Pancreas (tissue), 10 donors: ENCODE results near the gene RSU1. TPM values are rescaled to one million over a fixed set of nuclear protein-coding genes. Genes with fewer than 3 reads are reported as not detected.
A peak's percentile ranks its signal among the peaks of the same experiment; 100 is the strongest.

Experiments used
- ATAC-seq, 4 donors: fragments of 200-7000 bp; cut with Tn5 transposase; one replicate each; pipeline versions ENCODE4 v1.8.0 to v1.9.1; 2020; ENCODE audit warnings: mild to moderate bottlenecking in 4 of 4, moderate library complexity in 4 of 4
- DNase-seq, 6 donors: peaks; one replicate each; pipeline ENCODE4 v3.0.0-alpha.2; 2020
- FAIRE-seq: peaks from 2 replicates; lab custom pipeline; 2012; peaks lifted over from hg19 to GRCh38; lab: Jason Lieb, UNC
- H3K27ac ChIP-seq, 4 donors: fragments of 200-600 bp; sonication (generic); 1 replicate in 3 of 4; 2 replicates in 1 of 4; pipeline versions ENCODE4 v1.5.0 to v1.8.0; 2020
- H3K27me3 ChIP-seq, 4 donors: fragments of 200-600 bp; one replicate each; pipeline ENCODE4 v1.8.0; 2021
- H3K36me3 ChIP-seq, 3 donors: fragments of 200-600 bp; sonication (generic) in 1 of 3; one replicate each; pipeline versions ENCODE4 v1.5.0 to v1.8.0; 2020 to 2021
- H3K4me1 ChIP-seq, 3 donors: fragments of 200-600 bp; one replicate each; pipeline ENCODE4 v1.8.0; 2021
- H3K4me3 ChIP-seq, 4 donors: fragments of 200-600 bp; sonication (generic) in 2 of 4; one replicate each; pipeline versions ENCODE4 v1.5.0 to v1.8.0; 2020 to 2021
- H3K9me3 ChIP-seq, 4 donors: fragments of 200-600 bp; one replicate each; pipeline ENCODE4 v1.8.0; 2021
- CTCF ChIP-seq, 4 donors: fragments of 200-600 bp; sonication (generic) in 3 of 4; IDR thresholded peaks; one replicate each; pipeline versions ENCODE4 v1.5.0 to v1.8.0; 2021; ENCODE audit warnings: antibody characterized with exemption in 4 of 4
- WGBS, 2 donors: extraction: QIAGEN DNeasy Blood & Tissue Kit; methylation state at CpG; one replicate each; pipeline ENCODE4 v1.1.7; 2013; 5-methylcytosine and 5-hydroxymethylcytosine counted together
- intact Hi-C, 3 donors: fragments of 100-400 bp; cut with DNase I; formaldehyde crosslinking; loops; one replicate each; pipeline versions ENCODE4 v1.11.1 to v1.14.2; 2022
- polyA plus RNA-seq, 2 donors: library from polyadenylated mRNA; stranded (reverse); fragments of 200-250 nt; gene quantifications; one replicate each; pipeline ENCODE4 v1.2.3, GENCODE V29; 2013
- total RNA-seq, 6 donors: library from RNA; stranded (reverse); fragmentation: NEBNext Ultra II Directional in 4 of 6; extraction: Animal tissue kit (Norgen Biotek cat#: 25700) in 4 of 6; gene quantifications; one replicate each; pipeline versions ENCODE4 v1.2.1 to v1.2.4, GENCODE V29; 2021 to 2023
- donor health status: healthy with polysubstance abuse.
- donor health status: DM: no; HTN: no; CAD: no; lungs with moderate emphysema.
- donor health status: DM: no; HTN: no; CAD: no.
- donor health status: control.
- donor health status: control.
- donor health status: Bipolar disorder and iron deficiency.
- donor health status: DM: yes; HTN: yes; CAD: no.
- donor health status: DM: no; HTN: no; CAD: no.
- donor health status: DM: no; HTN: no; CAD: no.
- donor health status: DM: yes; HTN: yes; CAD: no.

RSU1 gene
- total and polyA plus RNA-seq, 8 donors = 14.7 to 42.3 (median 29.6) TPM

DNA sequence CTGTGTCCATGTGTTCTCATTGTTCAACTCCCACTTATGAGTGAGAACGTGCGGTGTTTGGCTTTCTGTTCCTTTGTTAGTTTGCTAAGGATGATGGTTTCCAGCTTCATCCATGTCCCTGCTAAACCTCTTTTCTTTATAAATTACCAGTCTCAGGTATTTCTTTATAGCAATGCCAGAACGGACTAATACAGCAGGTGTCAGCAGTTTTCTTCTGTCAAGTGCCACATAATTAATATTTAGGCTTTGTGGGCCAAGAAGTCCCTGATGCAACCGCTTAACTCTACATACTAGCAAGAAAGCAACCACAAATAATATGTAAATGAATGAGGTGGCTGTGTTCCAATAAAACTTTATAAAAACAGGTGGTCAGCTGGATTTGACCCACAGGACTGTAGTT is 269.3 kb downstream of the RSU1 start:
- TF ChIP-seq CTCF (IDR thresholded peaks at IDR 0.05) = no peak
- intact Hi-C loops = no loop called here
- 76 to 77% methylated on average over 4 of the region's 4 CpGs for WGBS, 2 donors
- Histone ChIP-seq H3K4me1 (no peaks in the 10 kb centered on the region), H3K27me3 (no peaks in the 10 kb centered on the region), H3K27ac (no peak overlapping the region), H3K36me3 (no peaks in the 10 kb centered on the region), H3K4me3 (no peak overlapping the region), H3K9me3 (no peaks in the 10 kb centered on the region)
- FAIRE-seq (no peak), DNase-seq (no peak), ATAC-seq (no peak)

DNA sequence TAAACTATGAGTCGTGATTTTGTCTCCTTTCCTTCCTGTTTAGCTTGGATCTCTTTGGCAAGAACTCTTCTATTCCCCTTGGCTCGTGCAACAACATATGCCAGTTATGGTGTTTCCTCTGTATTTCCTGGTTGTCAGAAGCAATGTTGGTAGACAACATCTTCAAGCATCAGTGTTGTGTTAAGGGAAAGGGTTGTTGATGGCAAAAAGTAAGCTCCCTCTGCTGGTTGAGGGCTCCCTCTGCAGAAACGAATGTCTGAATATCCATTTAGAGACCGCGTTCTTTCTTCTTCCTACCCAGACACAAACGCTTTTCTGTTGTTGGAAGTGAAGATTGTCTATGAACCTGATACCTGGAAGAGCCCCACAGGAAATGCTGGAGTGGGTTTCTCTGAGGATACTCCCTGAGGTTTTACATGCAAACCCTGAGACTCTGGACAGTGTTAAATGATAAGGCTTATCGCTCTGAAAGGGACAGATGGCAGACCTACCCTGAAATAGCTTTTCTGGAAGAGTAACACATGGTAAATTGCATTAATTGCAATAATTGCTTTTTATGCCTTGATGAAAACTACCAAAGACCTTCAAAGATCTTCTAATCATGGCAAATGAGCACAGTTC is 272.0 kb downstream of the RSU1 start:
- Histone ChIP-seq H3K27me3 (no peaks in the 10 kb centered on the region), H3K4me3 (no peak overlapping the region), H3K9me3 (no peaks in the 10 kb centered on the region), H3K4me1 (no peaks in the 10 kb centered on the region), H3K27ac (no peak overlapping the region), H3K36me3 (no peaks in the 10 kb centered on the region)
- TF ChIP-seq CTCF (IDR thresholded peaks at IDR 0.05) = peak in 3 of 4 donors; percentile 28 to 54 (median 42)
- DNase-seq = no peak
- intact Hi-C loops = no loop called here
- no peak for FAIRE-seq
- peak; percentile 63 to 73 (median 68) for ATAC-seq
- WGBS, 2 donors = 17 to 18% methylated on average over 7 of the region's 7 CpGs

DNA sequence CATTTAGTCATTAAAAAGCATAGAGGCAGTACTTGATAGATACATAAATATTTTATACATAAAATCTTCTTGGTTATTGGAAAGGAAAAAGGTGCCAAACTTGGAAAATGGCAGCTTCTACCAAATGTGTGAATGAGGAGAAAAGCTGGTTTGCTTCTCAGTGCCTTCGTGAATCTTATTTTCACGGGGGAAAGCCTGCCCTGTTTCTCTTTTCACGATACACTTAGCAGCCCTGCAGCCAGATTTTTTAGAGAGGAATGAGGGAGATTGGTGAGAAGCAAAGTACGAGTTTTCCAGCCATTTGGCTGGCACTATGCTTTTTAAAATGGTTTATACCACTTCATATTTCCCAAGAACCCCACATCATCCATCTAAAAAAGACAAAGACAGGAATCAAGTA is 272.6 kb downstream of the RSU1 start:
- H3K4me3 ChIP-seq = no peak overlapping the region
- FAIRE-seq (no peak), ATAC-seq (no peak), DNase-seq (no peak)
- H3K9me3 ChIP-seq = no peaks in the 10 kb centered on the region
- WGBS, 2 donors = 70 to 73% methylated on average over 4 of the region's 4 CpGs
- no peaks in the 10 kb centered on the region for H3K36me3 ChIP-seq
- H3K27ac ChIP-seq = no peak overlapping the region
- no peaks in the 10 kb centered on the region for H3K27me3 ChIP-seq
- H3K4me1 ChIP-seq = no peaks in the 10 kb centered on the region
- TF ChIP-seq CTCF (IDR thresholded peaks at IDR 0.05) = no peak
- intact Hi-C loops = no loop called here

DNA sequence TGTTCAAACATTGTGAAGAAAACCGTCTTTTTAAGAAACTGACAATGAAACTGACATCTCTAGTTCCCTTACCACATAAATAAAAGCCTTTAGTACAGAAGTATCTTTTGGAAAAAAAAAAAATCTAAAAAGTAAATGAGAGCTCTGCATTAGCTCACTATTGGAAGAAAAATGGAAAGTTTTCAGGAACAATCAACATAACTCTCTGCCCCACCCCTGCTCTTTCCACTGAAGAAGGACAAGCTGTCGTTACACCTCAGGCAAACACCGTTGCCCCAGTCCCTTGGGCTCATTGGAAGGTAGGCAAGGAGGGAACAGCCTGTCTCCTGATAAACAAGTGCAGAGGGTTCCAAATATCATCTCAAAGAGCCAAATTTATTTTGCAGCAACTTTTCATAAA is 273.1 kb downstream of the RSU1 start:
- FAIRE-seq (no peak), ATAC-seq (no peak), DNase-seq (no peak)
- no peak for TF ChIP-seq CTCF (IDR thresholded peaks at IDR 0.05)
- no peak overlapping the region for H3K27ac ChIP-seq
- intact Hi-C loops = no loop called here
- no peaks in the 10 kb centered on the region for H3K9me3 ChIP-seq
- H3K4me1 ChIP-seq = no peaks in the 10 kb centered on the region
- whole genome bisulfite sequencing, 2 donors = 52% methylated on average over 3 of the region's 3 CpGs
- no peaks in the 10 kb centered on the region for H3K27me3 ChIP-seq
- no peak overlapping the region for H3K4me3 ChIP-seq
- no peaks in the 10 kb centered on the region for H3K36me3 ChIP-seq
